ENCODE data around the gene PKD2. TPM values are rescaled to one million over a fixed set of nuclear protein-coding genes. Genes with fewer than 3 reads are reported as not detected.
"Not testable (repeated sequence)": the region's sequence is repeated elsewhere in the genome, so short reads cannot be mapped to it uniquely, and the experiment has no call there.

Gene PKD2
- polyA plus RNA-seq, 1 donor, result 24.1 TPM

GRCh38 chr4:88070031-88070430, 62.6 kb downstream of the PKD2 start:
- no peak for DNase-seq

- no peak for DNase-seq
Observed at GRCh38 chr4:88075336-88075735, 67.9 kb downstream of the PKD2 start.

- DNase-seq, result no peak
Observed at GRCh38 chr4:88077911-88078524, 70.6 kb downstream of the PKD2 start.

- DNase-seq, result no peak
Observed at GRCh38 chr4:88078579-88078978, 71.1 kb downstream of the PKD2 start.

- DNase-seq, result no peak
Observed at GRCh38 chr4:88080626-88081025, 73.2 kb downstream of the PKD2 start.

- DNase-seq, result no peak
Observed at GRCh38 chr4:88087004-88087403, 79.6 kb downstream of the PKD2 start.

- DNase-seq, result no peak
Observed at GRCh38 chr4:88090898-88091297, 83.5 kb downstream of the PKD2 start.

- no peak for DNase-seq
Observed at GRCh38 chr4:88091378-88091777, 83.9 kb downstream of the PKD2 start.

- no peak for DNase-seq
Observed at GRCh38 chr4:88093874-88094273, 86.4 kb downstream of the PKD2 start.

GRCh38 chr4:88097301-88097700, 89.9 kb downstream of the PKD2 start:
- no peak for DNase-seq

- no peak for DNase-seq
Observed at GRCh38 chr4:88097781-88098180, 90.3 kb downstream of the PKD2 start.

- no peak for DNase-seq
Observed at GRCh38 chr4:88098993-88099752, 91.7 kb downstream of the PKD2 start.

GRCh38 chr4:88101165-88101564, 93.7 kb downstream of the PKD2 start:
- DNase-seq, result peak; percentile 15

- no peak for DNase-seq
Observed at GRCh38 chr4:88102026-88102425, 94.6 kb downstream of the PKD2 start.

- DNase-seq, result no peak
Observed at GRCh38 chr4:88104902-88105610, 97.6 kb downstream of the PKD2 start.

- DNase-seq, result no peak
Observed at GRCh38 chr4:88106205-88106604, 98.8 kb downstream of the PKD2 start.

GRCh38 chr4:88107406-88108107, 100.1 kb downstream of the PKD2 start:
- DNase-seq, result no peak

GRCh38 chr4:88108108-88108465, 100.7 kb downstream of the PKD2 start:
- not testable (repeated sequence) for DNase-seq

GRCh38 chr4:88108747-88109122, 101.3 kb downstream of the PKD2 start:
- DNase-seq, result no peak

- DNase-seq, result no peak
Observed at GRCh38 chr4:88109123-88109881, 101.9 kb downstream of the PKD2 start.

GRCh38 chr4:88110826-88111225, 103.4 kb downstream of the PKD2 start:
- DNase-seq, result no peak

GRCh38 chr4:88112856-88113255, 105.4 kb downstream of the PKD2 start:
- DNase-seq, result no peak

All from hindlimb muscle (tissue), 1 donor.